Endothelial cell (in vitro differentiated cells): ENCODE measurements around the gene GDF11. TPM values are rescaled to one million over a fixed set of nuclear protein-coding genes. Genes with fewer than 3 reads are reported as not detected.

Experiments
- DNase-seq: peaks from one replicate; pipeline ENCODE4 v3.0.0; 2021; ENCODE audit warnings: low spot score
- H3K27ac Mint-ChIP-seq: one replicate; pipeline ENCODE4 v1.8.0; 2021; ENCODE audit warnings: mixed read lengths, inconsistent platforms; ENCODE audit not compliant: unreplicated experiment
- H3K27me3 Mint-ChIP-seq: one replicate; pipeline ENCODE4 v1.8.0; 2021; ENCODE audit warnings: mild to moderate bottlenecking, moderate library complexity, mixed read lengths, inconsistent platforms; ENCODE audit not compliant: unreplicated experiment
- H3K36me3 Mint-ChIP-seq: one replicate; pipeline ENCODE4 v1.8.0; 2021; ENCODE audit warnings: mild to moderate bottlenecking, low read depth, mixed read lengths, inconsistent platforms; ENCODE audit not compliant: unreplicated experiment
- H3K4me1 Mint-ChIP-seq: one replicate; pipeline ENCODE4 v1.8.0; 2021; ENCODE audit warnings: mild to moderate bottlenecking, mixed read lengths, inconsistent platforms; ENCODE audit not compliant: unreplicated experiment
- H3K4me3 Mint-ChIP-seq: one replicate; pipeline ENCODE4 v1.8.0; 2021; ENCODE audit warnings: mild to moderate bottlenecking, mixed read lengths, inconsistent platforms; ENCODE audit not compliant: unreplicated experiment
- H3K9me3 Mint-ChIP-seq: one replicate; pipeline ENCODE4 v1.8.0; 2021; ENCODE audit warnings: mixed read lengths, inconsistent platforms; ENCODE audit not compliant: unreplicated experiment
- total RNA-seq: library from RNA; stranded (reverse); fragmentation: NEBNext Ultra II Directional; extraction: Animal tissue kit (Norgen Biotek cat#: 25700); gene quantifications from one replicate; pipeline ENCODE4 v1.2.1, GENCODE V29; 2021; ENCODE audit not compliant: unreplicated experiment
- TF ChIP-seq, protein P1 (sequence below): fragments of 200-600 bp; sonication (generic); IDR thresholded peaks from one replicate; pipeline ENCODE4 v1.5.0; 2021; ENCODE audit warnings: antibody characterized with exemption; ENCODE audit not compliant: unreplicated experiment

GDF11 gene
- total RNA-seq, 1 donor from 2014 or later = 9.3 TPM

DNA sequence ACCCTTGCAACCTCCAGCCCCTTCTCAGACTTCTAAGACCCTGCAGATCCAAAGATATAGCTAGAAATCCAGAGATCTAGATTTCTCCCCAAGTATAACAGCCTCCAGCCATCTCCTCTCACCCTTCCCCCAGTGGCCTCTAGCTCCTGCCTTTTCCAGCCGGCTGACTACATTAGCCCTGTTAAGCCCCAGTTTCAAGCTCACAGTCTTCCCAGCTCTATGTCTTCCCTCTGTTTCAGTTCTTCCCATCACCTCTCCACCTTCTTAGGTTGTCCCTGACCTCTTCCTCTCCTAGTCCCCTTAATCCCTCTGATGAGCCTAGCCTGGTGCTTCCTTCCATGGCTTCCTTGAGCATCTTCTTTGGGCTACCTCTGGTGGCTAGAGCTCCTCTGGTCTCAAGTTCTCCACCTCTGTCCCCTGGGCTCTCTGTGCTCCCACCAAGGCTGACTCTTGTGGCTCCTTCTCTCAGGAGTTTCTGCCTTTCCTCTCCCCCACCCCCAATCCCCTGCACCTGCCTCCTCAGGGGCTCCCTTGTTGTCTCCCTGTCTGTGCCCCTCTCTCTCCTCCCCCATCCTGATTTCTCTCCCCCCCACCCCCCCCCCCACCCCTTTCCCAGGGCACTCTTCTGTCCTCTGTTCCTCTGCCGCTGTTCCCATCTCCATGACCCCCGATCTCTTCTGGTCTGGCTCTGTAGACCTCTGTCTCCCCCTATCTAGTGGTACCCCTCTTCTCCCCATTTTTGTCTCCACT, 816 bp upstream of the GDF11 start:
- no peak for DNase-seq
- H3K9me3 Mint-ChIP-seq = no peaks in the 10 kb centered on the region
- TF ChIP-seq, protein P1, sequence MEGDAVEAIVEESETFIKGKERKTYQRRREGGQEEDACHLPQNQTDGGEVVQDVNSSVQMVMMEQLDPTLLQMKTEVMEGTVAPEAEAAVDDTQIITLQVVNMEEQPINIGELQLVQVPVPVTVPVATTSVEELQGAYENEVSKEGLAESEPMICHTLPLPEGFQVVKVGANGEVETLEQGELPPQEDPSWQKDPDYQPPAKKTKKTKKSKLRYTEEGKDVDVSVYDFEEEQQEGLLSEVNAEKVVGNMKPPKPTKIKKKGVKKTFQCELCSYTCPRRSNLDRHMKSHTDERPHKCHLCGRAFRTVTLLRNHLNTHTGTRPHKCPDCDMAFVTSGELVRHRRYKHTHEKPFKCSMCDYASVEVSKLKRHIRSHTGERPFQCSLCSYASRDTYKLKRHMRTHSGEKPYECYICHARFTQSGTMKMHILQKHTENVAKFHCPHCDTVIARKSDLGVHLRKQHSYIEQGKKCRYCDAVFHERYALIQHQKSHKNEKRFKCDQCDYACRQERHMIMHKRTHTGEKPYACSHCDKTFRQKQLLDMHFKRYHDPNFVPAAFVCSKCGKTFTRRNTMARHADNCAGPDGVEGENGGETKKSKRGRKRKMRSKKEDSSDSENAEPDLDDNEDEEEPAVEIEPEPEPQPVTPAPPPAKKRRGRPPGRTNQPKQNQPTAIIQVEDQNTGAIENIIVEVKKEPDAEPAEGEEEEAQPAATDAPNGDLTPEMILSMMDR = no peak
- no peaks in the 10 kb centered on the region for H3K36me3 Mint-ChIP-seq
- peak overlapping the region; percentile 82 for H3K27ac Mint-ChIP-seq
- H3K4me3 Mint-ChIP-seq = peak overlapping the region; percentile 88
- peaks cover 8% of the 10 kb centered on the region for H3K27me3 Mint-ChIP-seq
- peaks cover 38% of the 10 kb centered on the region for H3K4me1 Mint-ChIP-seq

DNA sequence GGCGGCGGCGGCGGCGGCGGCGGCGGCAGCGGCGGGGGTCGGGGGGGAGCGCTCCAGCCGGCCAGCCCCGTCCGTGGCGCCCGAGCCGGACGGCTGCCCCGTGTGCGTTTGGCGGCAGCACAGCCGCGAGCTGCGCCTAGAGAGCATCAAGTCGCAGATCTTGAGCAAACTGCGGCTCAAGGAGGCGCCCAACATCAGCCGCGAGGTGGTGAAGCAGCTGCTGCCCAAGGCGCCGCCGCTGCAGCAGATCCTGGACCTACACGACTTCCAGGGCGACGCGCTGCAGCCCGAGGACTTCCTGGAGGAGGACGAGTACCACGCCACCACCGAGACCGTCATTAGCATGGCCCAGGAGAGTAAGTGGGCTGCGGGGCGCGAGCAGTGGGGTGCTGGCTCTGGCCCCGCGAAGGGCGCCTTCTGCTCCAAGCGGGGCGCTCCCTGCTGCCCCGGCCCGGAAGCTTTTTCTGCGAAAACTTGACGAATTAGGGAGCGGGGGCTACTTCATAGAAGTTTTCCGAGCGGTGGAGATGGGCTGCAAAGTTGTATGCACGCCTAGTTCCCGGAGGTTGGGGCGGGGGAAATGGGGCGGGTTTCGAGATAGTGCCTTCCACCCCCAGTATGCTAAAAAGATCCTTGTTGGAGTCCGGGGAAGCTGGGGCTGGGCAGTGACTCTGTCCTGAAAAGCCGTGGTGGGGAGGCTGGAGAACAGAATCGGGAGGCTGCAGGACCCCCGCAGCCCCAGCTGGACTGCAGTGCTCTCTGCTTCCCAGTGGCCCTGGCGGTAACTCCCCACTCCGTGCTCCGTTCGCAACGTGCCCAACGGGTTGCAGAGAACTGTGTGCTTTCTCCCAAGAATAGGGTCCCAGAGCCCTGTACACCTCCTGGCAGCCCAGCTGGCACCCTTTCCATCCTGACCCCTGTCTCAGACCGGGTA, 751 bp downstream of the GDF11 start:
- H3K9me3 Mint-ChIP-seq = no peaks in the 10 kb centered on the region
- TF ChIP-seq, protein P1 = no peak
- H3K4me1 Mint-ChIP-seq = peaks cover 27% of the 10 kb centered on the region

DNA sequence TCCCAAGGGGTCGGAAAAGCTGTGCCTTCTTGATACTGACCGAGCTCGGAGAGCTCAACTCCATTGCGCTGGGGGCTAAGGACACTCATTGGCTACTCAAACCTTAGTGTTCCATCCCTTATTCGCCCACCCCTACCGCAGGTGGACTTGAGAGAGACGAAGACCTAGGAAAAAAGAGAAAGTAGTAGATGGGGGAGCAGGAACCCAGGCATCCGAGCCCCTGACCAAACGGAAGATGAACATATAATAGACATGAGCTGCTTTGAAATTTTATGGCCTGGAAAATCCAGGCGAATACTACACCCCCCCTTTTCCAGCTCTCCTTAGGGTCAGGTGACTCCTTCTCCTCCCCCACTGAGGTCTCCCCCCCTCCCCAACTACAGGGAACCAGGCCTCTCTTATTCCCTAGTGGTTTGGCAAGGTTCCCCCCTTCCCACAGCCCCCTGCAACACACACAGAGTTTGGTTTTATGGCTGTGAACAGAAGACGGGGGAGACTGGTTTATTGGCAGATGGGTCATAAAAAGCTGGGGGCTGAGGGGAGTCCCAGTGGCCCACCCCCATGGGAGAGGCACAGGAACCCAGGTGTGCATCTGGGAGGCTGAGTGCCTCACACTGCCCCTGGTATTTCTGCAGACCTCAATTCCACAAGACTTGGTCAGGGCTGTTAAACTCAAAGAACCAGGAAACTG, 1.6 kb downstream of the GDF11 start:
- Mint-ChIP-seq H3K27me3 (peaks cover 11% of the 10 kb centered on the region), H3K36me3 (peaks cover 7% of the 10 kb centered on the region), H3K4me3 (peak overlapping the region; percentile 87), H3K27ac (no peak overlapping the region), H3K9me3 (no peaks in the 10 kb centered on the region), H3K4me1 (peaks cover 27% of the 10 kb centered on the region)
- DNase-seq = no peak
- TF ChIP-seq, protein P1 = no peak

More for the DNA sequence above, 751 bp downstream of the GDF11 start:
- Mint-ChIP-seq H3K27me3 (peaks cover 8% of the 10 kb centered on the region), H3K36me3 (no peaks in the 10 kb centered on the region), H3K4me3 (peak overlapping the region; percentile 87), H3K27ac (no peak overlapping the region)
- DNase-seq = peak; percentile 52

DNA sequence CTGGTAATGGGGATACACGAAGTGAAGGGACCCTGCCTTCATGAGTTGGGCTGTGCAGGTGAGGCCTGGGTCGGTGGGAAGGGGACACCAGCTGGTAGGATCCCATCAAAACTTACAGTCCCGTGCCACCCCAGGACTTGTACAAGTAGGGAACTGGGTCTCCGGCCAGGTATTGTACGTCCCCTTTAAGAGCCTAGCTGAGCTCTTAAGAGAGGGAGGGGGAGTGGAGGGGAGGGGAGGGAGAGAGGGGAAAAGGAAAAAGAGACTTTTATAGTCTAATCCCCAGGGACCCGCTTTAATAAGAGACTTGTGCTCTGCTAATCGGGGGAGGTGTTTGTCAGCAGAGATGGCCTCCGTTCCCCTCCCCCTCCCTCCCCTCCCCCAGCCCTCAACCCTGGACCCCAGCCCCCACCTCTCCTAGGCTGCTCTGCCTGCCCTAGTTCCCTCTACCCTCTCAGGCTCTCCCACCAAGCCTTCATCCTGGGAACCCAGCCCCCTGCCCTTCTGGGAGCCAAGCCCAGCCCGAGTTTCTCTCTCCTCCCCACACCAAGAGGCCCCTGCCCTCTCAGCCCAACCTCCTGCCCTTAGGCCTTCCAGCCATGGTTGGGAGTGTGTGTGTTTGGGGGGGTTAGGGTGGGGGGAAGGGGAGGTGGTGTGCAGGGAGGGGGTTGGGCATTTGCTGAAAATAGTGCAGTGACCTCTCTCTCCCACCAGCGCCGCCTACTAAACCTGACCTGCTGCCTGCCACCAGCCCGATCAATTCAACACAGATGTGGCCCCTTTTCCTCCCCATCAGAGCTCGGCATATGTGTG, 2.6 kb downstream of the GDF11 start:
- Mint-ChIP-seq H3K36me3 (peaks cover 10% of the 10 kb centered on the region), H3K9me3 (no peaks in the 10 kb centered on the region), H3K4me1 (peaks cover 27% of the 10 kb centered on the region), H3K27me3 (peaks cover 11% of the 10 kb centered on the region), H3K4me3 (peak overlapping the region; percentile 87), H3K27ac (peak overlapping the region; percentile 13)
- peak; percentile 30 for DNase-seq
- TF ChIP-seq, protein P1 = no peak
